Measurements from ENCODE around the gene ECSCR.

DNA sequence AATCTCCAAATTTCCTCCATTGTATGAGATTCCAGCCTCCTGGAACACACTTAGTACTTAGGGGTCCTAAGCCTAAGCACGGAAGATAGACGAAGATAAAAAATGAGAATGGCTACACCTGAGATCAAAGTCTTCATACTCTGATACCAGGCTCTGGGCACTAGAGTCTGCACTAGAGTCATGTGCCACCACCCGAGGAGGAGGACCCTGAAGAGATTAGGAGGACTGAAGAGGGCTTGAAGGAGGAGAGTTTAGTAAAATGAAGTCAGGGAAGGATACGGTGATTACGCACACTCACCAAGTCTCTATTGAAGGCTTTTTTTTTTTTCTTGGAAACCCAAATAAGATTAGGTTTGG, 58.1 kb downstream of the ECSCR start:
- TF ChIP-seq, protein P1, sequence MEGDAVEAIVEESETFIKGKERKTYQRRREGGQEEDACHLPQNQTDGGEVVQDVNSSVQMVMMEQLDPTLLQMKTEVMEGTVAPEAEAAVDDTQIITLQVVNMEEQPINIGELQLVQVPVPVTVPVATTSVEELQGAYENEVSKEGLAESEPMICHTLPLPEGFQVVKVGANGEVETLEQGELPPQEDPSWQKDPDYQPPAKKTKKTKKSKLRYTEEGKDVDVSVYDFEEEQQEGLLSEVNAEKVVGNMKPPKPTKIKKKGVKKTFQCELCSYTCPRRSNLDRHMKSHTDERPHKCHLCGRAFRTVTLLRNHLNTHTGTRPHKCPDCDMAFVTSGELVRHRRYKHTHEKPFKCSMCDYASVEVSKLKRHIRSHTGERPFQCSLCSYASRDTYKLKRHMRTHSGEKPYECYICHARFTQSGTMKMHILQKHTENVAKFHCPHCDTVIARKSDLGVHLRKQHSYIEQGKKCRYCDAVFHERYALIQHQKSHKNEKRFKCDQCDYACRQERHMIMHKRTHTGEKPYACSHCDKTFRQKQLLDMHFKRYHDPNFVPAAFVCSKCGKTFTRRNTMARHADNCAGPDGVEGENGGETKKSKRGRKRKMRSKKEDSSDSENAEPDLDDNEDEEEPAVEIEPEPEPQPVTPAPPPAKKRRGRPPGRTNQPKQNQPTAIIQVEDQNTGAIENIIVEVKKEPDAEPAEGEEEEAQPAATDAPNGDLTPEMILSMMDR (conservative IDR thresholded peaks at IDR 0.05; ENCODE audit: low read depth, low read length): no peak
- TF ChIP-seq EZH2 (IDR thresholded peaks at IDR 0.05; ENCODE audit: low read length, unreplicated experiment): no peak
